SK-N-SH (cell line): ENCODE measurements around the gene CHIC2.

Source experiments
- EP300 ChIP-seq, 2 experiments: IDR thresholded peaks; 2 replicates each; pipeline versions ENCODE4 v1.4.0 to v1.6.1; 2012; ENCODE audit warnings: borderline replicate concordance in 1 of 2, low read depth in 1 of 2, low read length in 1 of 2
- EZH2phosphoT487 ChIP-seq: fragments of 200-600 bp; sonication (generic); IDR thresholded peaks from 2 replicates; pipeline ENCODE4 v1.6.1; 2017; ENCODE audit warnings: low read depth, mixed run types, mild to moderate bottlenecking, antibody characterized with exemption, moderate library complexity, borderline replicate concordance
- JUND ChIP-seq: IDR thresholded peaks from 2 replicates; pipeline ENCODE4 v1.4.0; 2012
- MEF2A ChIP-seq: IDR thresholded peaks from 2 replicates; pipeline ENCODE4 v1.4.0; 2012; ENCODE audit warnings: low read depth, borderline replicate concordance
- POLR2AphosphoS5 ChIP-seq: IDR thresholded peaks from 2 replicates; pipeline ENCODE4 v1.6.1; 2012; ENCODE audit warnings: low read depth, low read length
- RAD21 ChIP-seq: IDR thresholded peaks from 2 replicates; pipeline ENCODE4 v1.6.1; 2012; ENCODE audit warnings: mild to moderate bottlenecking, low read length
- REST ChIP-seq: IDR thresholded peaks from 2 replicates; pipeline ENCODE4 v1.6.1; 2012; ENCODE audit warnings: mild to moderate bottlenecking, low read depth, low read length, moderate library complexity
- SMC3 ChIP-seq: IDR thresholded peaks from 2 replicates; pipeline ENCODE4 v1.6.1; 2012; ENCODE audit warnings: low read depth, low read length, improper control_type of control experiment
- TF ChIP-seq, protein P1 (sequence below): fragments of 200-600 bp; sonication (generic); IDR thresholded peaks from 2 replicates; pipeline ENCODE4 v1.6.1; 2017; ENCODE audit warnings: antibody characterized with exemption, mild to moderate bottlenecking, moderate library complexity
- TF ChIP-seq, protein P2 (sequence below): IDR thresholded peaks from 2 replicates; pipeline ENCODE4 v1.4.0; 2012; ENCODE audit warnings: low read depth, borderline replicate concordance

DNA sequence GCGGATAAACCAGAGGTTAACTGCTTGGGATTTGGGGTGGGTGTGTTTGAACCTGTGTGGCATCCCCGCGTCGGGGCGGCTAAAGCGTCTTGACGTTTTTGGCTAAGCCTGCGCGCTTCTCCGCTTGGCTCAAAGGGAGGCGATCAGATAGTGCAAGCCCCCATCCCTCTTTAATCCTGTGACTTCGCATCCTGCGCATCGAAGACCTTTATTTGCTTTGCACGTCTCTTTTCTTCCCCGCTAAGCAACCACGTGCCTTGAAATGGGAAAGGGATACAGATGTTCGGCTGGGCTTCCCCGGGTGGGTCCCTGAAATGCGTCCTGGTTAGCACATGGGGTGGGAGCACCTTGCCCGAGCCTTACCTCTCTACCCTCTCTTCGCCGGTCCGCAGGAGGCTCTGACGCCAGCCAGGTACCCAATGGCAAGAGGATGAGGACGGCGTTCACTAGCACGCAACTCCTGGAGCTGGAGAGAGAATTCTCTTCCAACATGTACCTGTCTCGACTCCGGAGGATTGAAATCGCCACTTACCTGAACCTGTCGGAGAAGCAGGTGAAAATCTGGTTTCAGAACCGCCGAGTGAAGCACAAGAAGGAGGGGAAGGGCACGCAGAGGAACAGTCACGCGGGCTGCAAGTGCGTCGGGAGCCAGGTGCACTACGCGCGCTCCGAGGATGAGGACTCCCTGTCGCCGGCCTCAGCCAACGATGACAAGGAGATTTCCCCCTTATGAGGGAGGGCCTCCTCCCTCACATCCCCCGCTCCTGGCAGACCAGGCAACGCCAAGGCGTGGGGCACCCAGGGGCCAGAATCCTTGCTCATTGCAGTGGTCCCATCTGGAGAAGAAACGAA is 37.0 kb upstream of the CHIC2 start:
- TF ChIP-seq POLR2AphosphoS5 (no peak), SMC3 (no peak), EZH2phosphoT487 (peak; percentile 71; the same call in 1 of the 2 replicates), JUND (no peak), RAD21 (no peak), REST (no peak), MEF2A (no peak), EP300 (IDR thresholded peaks at IDR 0.05; ENCODE audit: borderline replicate concordance in 1 of 2, low read depth in 1 of 2, low read length in 1 of 2) (no peak)
- TF ChIP-seq, protein P1, sequence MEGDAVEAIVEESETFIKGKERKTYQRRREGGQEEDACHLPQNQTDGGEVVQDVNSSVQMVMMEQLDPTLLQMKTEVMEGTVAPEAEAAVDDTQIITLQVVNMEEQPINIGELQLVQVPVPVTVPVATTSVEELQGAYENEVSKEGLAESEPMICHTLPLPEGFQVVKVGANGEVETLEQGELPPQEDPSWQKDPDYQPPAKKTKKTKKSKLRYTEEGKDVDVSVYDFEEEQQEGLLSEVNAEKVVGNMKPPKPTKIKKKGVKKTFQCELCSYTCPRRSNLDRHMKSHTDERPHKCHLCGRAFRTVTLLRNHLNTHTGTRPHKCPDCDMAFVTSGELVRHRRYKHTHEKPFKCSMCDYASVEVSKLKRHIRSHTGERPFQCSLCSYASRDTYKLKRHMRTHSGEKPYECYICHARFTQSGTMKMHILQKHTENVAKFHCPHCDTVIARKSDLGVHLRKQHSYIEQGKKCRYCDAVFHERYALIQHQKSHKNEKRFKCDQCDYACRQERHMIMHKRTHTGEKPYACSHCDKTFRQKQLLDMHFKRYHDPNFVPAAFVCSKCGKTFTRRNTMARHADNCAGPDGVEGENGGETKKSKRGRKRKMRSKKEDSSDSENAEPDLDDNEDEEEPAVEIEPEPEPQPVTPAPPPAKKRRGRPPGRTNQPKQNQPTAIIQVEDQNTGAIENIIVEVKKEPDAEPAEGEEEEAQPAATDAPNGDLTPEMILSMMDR: no peak
- TF ChIP-seq, protein P2, sequence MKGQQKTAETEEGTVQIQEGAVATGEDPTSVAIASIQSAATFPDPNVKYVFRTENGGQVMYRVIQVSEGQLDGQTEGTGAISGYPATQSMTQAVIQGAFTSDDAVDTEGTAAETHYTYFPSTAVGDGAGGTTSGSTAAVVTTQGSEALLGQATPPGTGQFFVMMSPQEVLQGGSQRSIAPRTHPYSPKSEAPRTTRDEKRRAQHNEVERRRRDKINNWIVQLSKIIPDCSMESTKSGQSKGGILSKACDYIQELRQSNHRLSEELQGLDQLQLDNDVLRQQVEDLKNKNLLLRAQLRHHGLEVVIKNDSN: no peak
